ENCODE results near the gene ERO1B.
"Not testable (repeated sequence)": the region's sequence is repeated elsewhere in the genome, so short reads cannot be mapped to it uniquely, and the experiment has no call there.

The ERO1B gene

DNA sequence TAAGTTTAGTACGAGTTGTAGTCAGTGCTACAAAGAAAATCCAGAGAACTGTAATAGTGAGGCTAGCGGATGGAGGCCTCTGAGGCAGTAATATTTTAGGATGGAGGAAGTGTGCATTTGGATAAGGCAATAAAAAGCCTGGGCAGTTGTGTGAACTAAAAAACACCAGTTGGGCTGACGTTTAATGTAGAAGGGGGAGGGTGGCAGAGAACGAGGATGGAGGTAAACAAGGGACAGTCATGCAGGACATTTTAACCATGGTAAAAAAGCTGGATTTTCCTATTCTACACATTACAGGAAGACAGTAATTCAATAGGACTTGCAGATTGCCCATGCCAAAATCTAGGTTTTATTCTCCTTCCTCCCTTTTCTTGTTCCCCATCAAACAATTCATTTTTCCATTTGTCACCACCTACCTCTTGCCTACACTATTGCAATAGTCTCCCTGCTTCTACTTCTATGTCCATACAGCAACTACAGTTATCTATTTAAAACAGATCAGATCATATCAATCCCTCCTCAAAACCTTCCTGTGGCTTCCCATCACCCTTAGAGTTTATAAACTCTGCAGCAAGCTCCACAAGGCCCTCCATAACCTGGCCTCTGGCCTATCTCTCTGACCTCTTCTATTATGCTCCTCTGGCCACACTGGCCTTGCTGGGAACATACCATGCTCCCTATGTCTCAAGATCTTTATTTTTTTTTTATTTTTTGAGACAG, 27.7 kb downstream of the ERO1B start:
- no peak for DNase-seq (ENCODE audit: low read depth)

DNA sequence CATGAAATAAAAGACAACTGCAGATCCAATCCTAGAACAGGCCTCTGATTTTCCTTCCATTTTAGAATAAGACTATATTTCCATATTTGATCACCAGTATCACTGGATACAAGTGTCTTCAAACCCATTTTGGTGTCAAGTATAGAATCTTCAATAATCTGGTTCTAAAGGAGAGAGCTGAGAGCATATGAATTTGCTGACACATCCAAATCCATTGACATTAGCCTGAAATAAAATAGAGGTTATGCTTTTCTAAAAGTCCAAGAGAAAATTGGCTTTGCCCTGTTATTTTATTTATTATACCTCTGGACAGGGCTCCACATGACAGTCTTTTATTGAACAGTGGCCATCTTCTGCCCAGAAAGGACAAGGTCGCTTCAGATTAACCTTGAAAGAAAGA, 28.6 kb downstream of the ERO1B start:
- DNase-seq (ENCODE audit: low read depth) = no peak

DNA sequence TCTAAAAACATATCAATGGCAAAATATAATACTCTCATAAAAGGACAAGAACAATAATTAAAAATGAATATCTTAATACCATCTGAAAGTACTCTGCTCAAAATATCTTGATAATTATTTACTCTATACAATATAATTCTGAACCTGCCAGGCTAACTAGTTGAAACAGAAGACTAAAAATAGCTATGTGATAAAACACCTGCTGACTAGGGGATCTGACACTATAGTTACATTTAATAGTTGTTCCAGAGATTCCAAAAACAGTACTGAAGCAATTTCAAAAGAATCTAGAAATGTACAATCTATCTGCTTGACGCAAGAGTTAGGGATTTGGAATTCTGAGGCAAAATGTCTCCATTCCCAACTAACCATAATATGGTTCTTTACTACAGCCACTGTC, 30.2 kb downstream of the ERO1B start:
- DNase-seq (ENCODE audit: low read depth) = no peak

DNA sequence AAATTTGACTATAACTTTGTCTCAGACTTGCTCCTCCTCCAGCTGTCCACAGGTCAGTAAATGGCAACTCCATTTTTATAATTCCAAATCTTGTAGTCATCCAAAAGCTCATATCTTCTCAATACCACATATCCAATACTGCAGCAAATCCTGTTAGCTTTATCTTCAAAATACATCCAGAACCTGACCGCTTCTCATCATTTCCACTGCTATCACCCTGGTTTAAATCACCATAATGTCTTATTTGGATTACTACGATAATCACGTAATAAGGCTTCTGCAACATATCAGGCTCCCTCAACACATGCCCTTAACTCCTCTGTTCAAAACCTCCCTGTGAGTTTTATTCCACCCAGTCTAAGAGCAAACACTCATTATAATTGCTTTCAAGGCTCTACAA, 34.5 kb downstream of the ERO1B start:
- DNase-seq (ENCODE audit: low read depth) = no peak

DNA sequence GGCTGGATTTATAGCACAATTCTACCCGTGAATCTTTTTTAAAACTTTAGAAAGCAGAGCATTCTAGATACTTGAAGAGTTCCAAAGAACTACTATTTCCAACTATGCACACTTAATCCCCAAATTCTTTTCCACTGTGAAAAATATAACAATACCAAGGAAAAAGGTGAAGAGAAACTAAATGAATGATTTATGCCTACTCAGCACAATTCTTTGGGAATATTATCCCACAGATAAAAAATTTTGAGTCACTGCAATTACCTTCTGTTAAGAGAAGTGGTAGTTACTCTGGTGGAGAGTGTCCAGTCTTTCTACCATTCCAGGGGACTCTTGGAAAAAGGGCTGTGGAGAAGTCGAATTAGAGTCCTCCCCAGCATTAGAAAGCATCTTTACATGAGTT, 39.2 kb downstream of the ERO1B start:
- no peak for DNase-seq (ENCODE audit: low read depth)

DNA sequence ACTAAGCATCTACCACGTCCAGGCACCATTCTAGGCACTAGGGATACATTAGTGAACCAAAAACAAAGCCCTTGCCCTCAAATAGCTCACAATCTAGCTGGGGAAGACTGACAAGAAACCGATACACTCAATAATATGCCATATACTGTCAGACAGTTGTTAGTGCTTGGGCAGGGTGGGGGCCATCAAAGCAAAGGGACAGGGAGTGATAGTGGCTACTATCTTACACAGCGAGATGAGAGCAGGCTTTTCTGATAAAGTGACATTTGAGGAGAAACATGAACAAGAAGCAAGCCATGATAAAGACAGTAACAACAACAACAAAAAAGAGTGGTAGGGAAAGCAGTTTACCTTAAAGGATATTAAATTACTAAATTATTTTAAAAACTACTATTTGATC, 41.1 kb downstream of the ERO1B start:
- DNase-seq (ENCODE audit: low read depth) = no peak

DNA sequence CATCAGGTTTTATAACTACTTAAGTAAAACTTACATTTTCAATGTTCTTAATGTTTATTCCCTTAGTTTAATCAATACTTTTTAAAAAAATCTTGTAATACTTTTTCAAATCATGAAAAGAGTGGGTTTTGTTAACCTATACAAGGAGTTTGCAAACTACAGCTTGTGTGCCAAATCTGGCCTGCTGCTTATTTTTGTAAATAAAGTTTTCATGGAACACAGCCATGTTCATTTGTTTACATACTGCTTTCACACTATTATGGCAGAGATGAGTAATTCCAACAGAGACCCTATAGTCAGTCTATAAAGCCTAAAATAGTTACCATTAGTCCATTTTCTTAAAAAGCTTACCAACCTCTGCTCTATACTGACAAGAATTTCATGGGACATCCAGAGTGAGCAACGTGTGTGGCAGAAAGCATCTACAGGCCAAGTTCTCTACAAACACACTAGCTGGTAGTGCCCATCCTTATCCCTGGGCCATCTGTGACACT, 42.6 kb downstream of the ERO1B start:
- DNase-seq (ENCODE audit: low read depth) = no peak

DNA sequence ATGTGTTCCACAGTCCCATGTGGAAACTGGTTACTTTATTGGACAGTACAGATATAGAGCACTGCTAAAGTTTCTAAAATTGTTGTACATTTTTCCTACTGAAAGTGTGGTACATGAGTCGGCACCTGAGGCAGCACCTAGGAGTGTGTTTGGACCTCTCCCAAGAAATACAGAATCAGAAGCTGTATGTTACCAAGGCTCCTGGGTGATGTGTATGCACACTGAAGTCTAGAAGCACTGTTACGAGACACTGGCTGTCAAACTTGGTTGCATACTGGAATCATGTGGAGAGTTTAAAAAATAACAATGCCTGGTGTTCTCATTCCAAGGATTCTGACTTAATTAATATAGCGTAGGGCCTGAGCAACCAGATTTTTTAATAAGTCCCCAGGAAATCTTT, 46.6 kb downstream of the ERO1B start:
- no peak for DNase-seq (ENCODE audit: low read depth)

DNA sequence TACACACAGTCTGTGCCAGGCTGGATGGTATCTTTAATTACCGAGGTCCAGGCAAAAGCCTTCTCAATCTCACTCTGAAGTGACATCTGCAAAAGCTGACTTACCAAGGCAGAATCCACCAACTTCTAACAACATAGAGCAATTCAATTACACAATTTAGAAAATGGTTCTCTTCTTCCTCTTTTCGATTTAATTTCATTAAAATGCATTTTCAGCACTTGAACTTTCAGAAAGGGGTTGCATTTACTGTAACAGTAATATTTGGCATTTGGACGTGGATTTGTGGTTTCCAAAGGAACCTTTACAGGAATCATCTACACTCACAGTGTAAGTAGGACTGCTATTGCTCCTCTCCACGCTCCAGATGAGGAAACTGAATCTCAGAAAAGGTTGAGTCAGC, 53.3 kb downstream of the ERO1B start:
- DNase-seq (ENCODE audit: low read depth) = no peak

DNA sequence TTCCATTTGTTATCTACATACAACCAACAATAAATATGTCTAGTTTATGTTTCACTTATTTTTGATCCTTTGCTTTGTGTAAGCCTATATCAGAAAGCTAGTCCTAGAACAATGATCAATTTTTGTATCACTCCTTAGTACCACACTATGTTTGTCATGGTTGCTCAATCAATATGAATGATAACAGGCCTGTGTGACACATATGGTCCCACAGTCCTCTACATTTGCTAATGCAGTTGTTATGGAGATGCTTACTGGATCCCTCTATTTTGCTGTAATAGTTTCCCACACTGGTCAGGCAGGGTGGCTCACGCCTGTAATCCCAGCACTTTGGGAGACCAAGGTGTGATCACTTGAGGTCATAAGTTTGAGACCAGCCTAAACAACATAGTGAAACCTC, 59.1 kb downstream of the ERO1B start:
- no peak for DNase-seq (ENCODE audit: low read depth)

DNA sequence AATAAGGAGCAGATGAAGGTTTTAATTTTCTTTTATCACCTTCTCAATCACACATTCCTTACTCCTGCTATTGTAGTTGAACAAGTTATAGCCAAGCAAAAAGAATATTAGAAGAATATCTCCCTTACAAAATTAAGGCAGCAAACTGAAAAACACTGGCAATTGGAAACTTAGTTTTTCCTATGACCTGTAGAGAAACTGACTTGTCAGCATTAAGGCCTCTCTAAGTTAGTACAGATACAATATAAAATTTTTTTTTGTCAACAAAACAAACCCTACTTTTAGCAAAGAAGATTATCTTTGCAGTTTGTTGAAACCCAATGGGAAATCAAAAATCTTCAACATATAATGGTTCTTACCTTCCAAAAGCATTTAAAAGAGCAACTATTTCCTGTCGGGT, 61.3 kb downstream of the ERO1B start:
- DNase-seq (ENCODE audit: low read depth) = no peak

DNA sequence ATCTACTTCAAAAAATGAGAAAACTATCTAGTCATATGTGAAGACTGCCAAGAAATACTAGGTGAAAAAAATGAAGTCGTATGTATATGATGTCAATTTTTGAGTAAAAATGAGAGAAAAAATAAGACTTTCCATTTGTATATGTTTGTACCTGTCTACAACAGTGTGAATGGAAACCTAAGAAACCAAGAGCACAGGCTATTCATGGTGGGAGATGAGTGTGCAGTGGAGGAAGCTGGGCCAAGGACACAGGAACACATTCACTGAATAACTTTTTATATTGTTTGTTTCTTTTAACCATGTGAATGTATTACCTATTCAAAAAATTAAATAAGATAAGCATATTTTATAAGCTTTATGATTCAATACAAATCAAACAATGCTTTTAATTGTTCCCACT, 67.0 kb downstream of the ERO1B start:
- no peak for DNase-seq (ENCODE audit: low read depth)

DNA sequence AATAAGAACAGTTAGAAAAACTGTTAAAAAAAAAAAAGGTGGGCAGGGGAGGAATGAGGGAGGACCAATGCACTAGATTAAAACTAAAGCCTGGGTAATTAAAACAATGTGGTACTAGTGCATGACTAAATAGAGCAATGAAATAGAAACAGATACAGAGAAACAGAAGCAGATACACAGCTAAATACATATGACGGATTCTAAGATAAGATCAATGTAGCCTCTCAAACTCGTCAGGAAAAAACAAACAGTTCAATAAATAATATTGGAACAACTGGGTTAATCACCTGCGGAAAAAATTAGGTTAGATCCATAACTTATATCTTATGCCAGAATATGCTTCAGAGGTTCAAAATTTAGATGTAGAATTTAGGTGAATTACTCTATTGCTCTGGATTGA, 68.2 kb downstream of the ERO1B start:
- DNase-seq (ENCODE audit: low read depth) = no peak

DNA sequence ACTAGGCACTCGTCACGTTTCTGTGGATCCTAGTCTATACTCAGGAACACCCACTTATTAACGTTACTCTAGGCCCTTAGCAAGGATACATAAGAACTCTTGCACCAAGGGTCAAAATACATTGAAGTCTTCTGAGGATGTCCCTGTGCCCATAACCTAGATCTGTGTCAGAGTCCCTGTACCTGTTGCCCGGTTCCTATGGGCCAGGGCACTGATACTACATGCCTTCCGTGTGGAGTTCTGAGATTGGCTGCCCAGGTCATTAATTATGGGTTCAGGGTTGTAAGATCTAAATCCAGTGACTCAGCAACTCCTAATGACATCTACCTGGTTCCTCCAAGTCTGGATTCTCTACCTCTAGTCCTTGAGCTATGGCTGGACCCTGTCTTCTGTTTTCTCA, 69.9 kb downstream of the ERO1B start:
- no peak for DNase-seq (ENCODE audit: low read depth)

DNA sequence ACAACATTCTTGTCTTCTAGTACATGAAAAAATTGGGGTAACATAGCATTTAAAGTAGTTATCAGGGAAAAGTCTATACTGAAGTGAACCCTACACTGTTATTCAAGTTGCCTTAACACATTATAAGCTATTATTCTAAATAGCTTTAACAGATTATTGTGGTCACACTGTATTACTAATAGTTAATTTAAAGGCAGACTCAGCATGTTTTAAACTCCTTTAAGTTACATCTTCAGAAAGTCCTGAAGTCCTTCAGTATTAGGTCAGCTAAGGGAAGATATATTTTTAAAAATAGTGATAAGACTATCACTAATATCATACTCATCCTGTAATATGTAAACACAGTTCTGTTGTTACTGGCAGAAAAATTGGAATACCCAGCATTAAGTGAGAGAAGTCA, 72.0 kb downstream of the ERO1B start:
- DNase-seq (ENCODE audit: low read depth) = no peak

DNA sequence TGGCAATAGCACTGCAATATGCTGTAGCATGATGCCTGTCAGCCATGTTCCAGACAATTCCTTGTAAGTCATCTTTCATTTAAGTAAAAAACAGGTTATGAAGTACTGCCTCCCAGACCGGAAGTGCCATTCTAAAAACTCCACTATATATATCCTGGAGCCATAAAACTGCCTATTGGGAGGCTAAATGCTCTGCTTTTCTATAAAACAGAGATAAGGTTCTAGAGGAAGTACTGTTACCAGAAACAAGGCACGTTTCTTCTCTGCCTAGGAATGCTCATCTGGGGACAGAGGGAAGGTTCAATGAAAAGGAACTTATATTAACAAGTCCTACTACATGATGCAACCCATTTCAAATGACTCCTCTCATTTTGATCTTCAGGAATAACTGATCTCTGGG, 72.6 kb downstream of the ERO1B start:
- DNase-seq (ENCODE audit: low read depth) = no peak

DNA sequence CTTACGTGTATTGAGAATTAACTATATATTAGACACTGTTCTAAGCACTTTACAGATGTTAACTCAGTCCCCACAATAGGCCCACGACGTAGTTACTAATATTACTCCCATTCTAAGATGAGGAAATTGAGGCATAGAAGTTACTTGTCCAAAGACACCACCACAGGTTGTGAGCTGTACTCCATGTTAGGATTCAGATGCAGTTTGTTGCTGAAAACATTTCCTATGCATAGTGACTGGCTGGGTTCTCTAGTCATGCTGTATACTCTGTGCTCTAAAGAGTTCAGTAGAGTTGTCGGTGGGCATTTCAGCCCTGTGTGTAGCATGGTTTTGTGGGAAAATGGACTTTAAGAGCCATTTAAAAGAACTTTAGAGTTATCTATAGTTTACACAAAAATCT, 74.2 kb downstream of the ERO1B start:
- DNase-seq (ENCODE audit: low read depth) = no peak

DNA sequence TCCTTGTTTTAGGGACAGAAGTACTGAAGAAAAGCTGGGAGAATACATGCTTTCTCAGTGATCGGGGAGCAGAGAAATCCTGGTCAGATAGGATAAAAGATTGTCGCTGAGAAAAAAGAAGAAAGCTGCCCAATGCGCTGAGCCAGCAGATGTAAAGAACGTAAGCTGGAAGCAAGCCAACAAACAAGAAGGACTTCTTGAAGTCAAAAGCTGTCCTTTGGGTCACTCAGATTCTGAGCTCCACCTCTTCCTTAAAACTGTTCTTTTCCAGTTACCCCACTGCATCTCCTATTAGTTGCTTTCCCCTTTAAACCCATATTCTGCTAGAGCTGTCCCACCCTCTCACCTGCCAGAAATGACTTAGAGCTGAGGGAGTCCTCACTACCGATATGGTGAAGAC, 74.6 kb downstream of the ERO1B start:
- no peak for DNase-seq (ENCODE audit: low read depth)

DNA sequence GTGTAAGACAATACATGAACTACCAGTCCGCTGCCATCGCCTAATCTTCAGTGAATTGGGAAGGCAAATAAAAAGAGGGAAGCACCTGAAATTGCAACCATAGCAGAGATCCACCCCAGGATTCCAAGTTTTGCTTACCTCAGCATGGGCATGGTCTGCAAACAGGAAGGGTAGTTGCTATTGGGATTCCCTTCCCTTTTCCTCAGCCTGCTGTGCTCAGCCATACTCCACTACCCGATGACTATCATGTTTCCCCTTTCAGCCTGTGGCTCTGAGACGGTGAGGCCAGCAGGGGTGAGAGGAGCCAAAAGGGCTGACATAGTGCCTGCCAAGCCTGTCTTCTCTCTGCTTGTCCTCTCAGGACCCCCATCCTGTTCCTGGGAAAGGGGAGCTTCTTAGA, 75.2 kb downstream of the ERO1B start:
- DNase-seq (ENCODE audit: low read depth) = no peak

DNA sequence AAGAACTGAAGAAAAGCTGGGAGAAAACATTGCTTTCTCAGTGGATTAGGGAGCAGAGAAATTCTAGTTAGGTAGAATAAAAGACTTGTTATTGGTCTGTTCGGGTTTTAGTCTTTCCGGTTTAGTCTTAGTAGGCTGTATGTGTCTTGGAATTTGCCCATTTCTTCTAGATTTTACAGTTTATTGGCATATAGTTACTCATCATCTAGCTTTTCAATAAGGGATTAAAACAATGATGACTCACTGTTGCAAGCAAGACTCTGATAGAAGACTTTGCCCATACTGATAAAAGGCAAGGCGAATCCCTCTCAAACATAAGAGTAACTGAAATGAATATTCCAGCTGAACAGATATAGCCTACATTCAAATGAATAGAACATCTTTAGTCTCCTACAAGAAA, 77.1 kb downstream of the ERO1B start:
- DNase-seq (ENCODE audit: low read depth) = peak; percentile 49

DNA sequence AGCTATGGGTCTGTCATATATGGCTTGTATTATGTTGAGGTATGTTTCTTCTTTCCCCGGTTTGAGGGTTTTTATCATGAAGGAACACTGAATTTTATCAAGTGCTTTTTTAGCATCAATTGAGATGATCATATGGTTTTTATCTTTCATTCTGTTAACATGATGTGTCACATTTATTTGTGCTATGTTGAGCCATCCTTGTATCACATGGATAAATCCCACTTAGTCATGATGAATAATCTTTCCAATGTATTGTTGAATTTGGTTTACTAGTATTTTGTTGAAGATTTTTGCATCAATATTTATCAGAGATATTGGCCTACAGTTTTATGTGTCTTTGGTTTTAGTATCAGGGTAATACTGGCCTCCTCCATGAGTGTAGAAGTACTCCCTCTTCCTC, 77.7 kb downstream of the ERO1B start:
- DNase-seq (ENCODE audit: low read depth) = peak; percentile 32

DNA sequence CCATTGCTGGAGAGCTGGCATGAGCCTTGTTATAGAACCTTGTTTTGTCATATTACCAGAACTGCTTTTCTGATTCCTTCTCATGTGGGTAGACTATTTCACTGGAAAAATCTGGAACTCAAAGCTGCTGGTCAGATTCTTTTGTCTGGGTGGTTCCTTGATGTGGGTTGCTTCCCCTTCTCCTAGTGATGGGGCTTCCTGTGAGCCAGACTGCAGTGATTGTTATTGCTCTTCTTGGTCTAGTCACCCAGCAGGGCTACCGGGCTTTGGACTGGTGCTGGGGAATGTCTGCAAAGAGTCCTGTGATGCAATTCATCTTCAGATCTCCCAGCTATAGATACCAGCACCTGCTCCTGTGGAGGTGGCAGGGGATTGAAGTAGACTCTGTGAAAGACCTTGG, 80.0 kb downstream of the ERO1B start:
- no peak for DNase-seq (ENCODE audit: low read depth)

DNA sequence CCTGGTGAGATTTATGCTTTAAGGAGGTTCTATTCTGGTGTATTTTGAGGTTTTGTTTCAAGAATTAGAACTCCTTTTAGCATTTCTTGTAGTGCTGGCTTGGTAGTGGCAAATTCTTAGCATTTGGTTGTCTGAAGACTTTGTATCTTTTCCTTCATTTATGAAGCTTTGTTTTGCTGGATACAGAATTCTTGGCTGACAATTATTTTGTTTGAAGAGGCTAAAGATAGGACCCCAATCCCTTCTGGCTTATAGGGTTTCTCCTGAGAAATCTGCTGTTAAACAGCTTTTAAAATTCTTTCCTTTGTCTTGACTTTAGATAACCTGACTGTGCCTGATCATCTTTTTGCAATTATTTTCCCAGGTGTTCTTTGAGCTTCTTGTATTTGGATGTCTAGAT, 80.8 kb downstream of the ERO1B start:
- no peak for DNase-seq (ENCODE audit: low read depth)

DNA sequence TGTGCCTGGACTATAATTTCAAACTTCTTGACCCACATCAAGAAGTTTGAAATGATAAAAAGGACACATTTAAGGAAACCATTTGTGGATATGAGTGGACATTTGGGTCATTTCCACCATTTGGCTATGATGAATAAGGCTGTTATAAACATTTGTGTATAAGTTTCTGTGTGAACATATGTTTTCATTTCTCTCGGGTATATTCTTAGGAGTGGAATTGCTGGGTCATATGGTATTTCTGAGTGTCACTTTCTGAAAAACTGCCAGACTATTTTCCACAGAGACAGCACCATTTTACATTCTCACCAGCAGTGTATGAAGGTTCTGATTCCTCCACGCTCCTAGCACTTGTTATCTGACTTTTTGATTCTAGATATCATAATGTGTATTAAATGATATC, 88.6 kb downstream of the ERO1B start:
- DNase-seq (ENCODE audit: low read depth) = no peak

DNA sequence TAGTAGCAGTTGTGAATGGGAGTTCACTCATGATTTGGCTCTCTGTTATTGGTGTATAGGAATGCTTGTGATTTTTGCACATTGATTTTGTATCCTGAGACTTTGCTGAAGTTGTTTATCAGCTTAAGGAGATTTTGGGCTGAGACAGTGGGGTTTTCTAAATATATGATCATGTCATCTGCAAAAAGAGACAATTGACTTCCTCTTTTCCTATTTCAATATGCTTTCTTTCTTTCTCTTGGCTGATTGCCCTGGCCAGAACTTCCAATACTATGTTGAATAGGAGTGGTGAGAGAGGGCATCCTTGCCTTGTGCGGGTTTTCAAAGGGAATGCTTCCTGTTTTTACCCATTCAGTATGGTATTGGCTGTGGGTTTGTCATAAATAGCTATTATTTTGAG, 93.7 kb downstream of the ERO1B start:
- not testable (repeated sequence) for DNase-seq (ENCODE audit: low read depth)
